ENCODE results near the gene SLC25A22. TPM values are rescaled to one million over a fixed set of nuclear protein-coding genes. Genes with fewer than 3 reads are reported as not detected.
A peak's percentile ranks its signal among the peaks of the same experiment; 100 is the strongest.

Gene SLC25A22
- total RNA-seq, 1 experiment from 2014 or later = 11.1 TPM

DNA sequence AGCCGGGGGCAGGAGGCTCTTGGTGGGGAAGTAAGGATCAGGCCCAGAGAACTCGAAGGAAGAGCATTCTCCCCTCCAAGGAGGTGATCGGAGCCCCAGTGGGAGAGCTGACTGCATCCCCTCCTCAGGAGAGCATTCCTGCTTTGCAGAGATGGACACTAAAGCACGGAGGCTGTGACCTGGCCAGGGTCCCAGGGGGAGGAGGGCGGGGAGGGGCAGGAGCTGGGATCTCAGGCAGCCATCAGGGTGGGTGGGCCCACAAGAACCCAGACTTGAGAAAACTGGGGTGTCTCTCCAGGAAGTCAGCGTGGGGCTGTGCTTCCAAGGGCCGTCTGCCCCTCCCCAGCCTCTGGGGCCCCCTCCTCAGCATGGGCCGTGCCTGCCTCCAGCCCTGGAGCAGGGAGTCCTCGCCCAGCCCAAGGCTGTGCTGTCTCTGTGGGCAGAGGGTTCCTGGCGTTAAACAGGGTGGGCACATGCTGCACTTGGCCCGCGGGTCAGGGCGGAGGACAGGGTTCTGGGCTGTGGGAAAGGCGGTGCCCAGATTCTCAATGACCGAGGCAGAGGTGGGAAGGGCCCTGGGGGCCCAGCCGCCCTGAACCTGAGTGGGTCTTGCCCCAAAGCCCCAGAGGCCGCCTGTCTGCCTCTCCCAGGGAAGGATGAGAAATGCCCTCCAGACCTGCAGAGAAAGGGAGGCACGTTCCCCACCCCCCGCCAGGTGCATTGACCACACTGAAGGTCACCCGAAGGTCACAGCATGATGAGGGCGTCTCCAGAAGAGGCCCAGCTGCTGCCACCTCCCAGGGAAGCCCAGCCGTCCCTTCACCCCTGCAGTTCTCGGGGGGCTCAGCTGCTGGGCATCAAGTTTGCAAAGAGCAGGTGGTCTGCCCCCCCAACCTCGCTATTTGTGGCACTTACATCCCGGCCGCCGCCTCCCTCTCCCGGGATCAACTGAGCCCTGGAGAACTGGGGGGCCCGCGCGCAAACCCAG lies 8.8 kb downstream of the SLC25A22 start:
- H3K27ac ChIP-seq = no peak overlapping the region
- no peak for DNase-seq (ENCODE audit: low read depth in 1 of 2, low spot score in 2 of 2)
- no peaks in the 10 kb centered on the region for H3K9me3 ChIP-seq (replicated peaks)
- no peaks in the 10 kb centered on the region for H3K27me3 ChIP-seq (replicated peaks)
- no peaks in the 10 kb centered on the region for H3K36me3 ChIP-seq
- H3K4me1 ChIP-seq (replicated peaks) = no peaks in the 10 kb centered on the region
- no peak overlapping the region for H3K4me3 ChIP-seq

DNA sequence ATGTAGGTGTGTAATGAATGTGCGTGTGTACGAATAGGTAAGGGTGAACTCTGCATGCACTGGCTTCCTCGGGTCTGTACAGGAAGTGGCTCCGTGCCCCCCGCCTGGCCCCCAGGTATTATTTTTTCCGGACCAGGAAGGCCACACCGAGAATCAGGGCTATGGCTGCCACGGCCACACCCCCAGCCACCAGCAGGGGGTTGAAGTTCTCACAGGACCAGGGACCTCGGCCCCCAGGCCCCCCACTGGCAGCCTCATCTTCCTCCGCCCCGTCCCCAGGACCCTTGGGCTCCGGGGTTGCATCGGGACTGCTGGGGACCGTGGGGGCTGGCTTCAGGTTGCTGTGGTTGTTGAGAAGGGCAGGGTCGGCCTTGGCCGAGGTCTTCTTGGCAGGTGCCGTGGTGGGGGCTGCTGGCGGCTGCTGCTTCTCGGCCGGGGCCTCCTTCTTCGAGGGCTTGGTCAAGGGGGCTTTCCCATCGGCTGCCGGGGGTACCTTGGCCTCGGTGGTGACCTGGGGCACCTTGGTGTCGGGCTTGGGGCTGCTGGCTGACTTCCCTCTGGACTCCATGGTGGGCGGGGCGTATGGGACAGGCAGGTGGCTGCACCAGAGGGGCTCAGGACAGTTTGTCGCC lies 10.0 kb downstream of the SLC25A22 start:
- Histone ChIP-seq H3K9me3 (replicated peaks) (no peaks in the 10 kb centered on the region), H3K27me3 (replicated peaks) (no peaks in the 10 kb centered on the region), H3K36me3 (no peaks in the 10 kb centered on the region), H3K4me3 (no peak overlapping the region), H3K4me1 (replicated peaks) (no peaks in the 10 kb centered on the region), H3K27ac (no peak overlapping the region)
- no peak for DNase-seq (ENCODE audit: low read depth in 1 of 2, low spot score in 2 of 2)

DNA sequence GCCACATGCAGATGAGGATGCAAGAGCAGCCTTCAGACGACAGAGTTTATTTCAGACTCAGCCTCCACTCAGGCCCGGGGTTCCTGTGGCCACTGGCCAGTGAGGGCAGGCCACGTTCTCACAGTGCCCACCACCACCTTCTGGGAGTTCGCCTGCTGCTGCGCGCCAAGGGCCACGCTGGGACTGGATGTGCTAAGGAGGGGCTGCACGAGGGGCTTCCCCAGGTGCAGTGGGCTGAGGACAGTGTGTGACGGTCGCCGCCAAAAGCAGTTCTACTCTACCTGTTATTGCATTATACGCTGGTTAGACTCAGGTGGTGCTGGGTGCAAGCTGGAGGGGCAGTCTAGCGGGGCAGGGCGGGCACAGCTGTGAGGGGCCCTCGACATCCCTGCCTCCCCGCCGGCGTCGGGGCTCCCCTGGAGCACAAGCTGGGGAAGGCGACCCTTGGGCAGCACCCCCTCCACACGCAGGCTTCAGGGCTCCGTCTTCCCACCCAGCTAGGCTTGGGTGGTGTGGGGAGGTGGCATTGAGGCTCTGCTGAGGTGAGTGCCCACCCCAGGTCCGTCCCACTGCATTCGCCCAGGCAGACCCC lies 10.9 kb downstream of the SLC25A22 start:
- no peaks in the 10 kb centered on the region for H3K36me3 ChIP-seq
- DNase-seq (ENCODE audit: low read depth in 1 of 2, low spot score in 2 of 2) = no peak

DNA sequence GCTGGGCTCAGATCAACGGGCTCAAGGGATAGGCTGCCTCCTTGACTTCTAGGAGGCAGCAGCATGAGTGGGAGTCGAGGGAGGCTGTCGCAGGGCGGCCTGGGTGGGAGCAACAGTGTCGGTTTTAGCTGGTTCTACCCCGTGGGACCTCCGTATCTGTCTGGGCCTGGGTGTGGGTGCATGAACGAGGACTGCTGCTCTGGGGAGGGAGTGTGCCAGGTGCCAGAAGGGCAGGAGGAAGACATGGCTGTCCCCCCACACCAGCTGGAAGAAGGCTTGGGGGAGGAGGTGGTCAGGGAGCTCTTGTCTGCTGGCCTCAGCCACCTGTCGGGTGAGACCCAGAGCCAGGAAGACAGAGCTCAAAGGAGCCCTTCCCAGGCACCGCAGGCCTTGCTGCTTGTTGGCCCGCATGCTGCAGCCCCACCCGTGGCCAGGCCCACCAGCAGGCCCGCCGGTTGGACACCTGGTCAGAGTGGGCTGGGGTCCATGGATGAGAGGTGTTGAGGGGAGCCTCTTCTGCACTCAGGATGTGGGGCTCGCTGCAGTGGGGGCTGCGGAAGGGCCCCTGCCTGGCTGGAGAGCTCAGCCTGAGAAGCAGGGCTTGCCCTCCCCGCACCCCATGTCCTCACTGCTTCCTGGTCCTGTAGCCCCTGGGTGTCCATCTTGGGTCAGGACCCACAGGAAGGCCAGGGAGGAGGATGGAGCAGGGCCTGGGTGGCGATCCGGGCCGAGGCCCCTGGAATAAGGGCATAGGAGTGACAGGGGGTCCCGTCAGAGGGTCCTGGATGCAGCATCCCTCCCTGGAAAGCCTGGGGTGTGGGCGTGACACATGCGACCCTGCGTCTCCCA lies 11.6 kb downstream of the SLC25A22 start:
- no peak for DNase-seq (ENCODE audit: low read depth in 1 of 2, low spot score in 2 of 2)
- Histone ChIP-seq H3K4me3 (no peak overlapping the region), H3K27me3 (replicated peaks) (no peaks in the 10 kb centered on the region), H3K36me3 (no peaks in the 10 kb centered on the region), H3K4me1 (replicated peaks) (no peaks in the 10 kb centered on the region), H3K27ac (no peak overlapping the region), H3K9me3 (replicated peaks) (no peaks in the 10 kb centered on the region)

More for the DNA sequence above, 10.9 kb downstream of the SLC25A22 start:
- Histone ChIP-seq H3K4me1 (replicated peaks) (no peaks in the 10 kb centered on the region), H3K27me3 (replicated peaks) (no peaks in the 10 kb centered on the region), H3K9me3 (replicated peaks) (no peaks in the 10 kb centered on the region), H3K4me3 (no peak overlapping the region), H3K27ac (no peak overlapping the region)

DNA sequence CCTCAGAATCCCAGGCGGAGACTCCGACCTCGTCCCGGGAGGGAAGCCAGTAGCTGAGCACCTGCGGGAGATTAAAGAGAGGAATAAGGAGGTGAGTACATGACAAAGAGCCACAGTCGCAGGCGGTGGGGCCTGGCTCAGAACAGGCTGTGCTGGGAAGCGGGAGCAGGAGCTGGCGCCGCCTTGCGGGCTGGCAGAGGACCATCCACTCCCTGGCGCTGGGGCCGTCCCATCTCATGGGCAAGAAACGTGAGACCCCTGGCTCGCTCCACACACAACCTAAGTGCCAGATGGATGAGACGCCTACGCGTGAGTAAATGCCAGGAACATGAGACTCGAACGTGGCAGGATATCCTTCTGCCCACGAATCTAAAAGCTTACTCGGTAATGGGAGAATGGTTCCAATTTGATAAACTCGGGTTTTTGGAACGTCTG lies 14.5 kb downstream of the SLC25A22 start:
- Histone ChIP-seq H3K36me3 (0 out of 2 replicates have a peak, but pooled peaks cover 3% of the 10 kb centered on the region), H3K27ac (no peak overlapping the region), H3K4me3 (no peak overlapping the region), H3K27me3 (replicated peaks) (no peaks in the 10 kb centered on the region), H3K9me3 (replicated peaks) (no peaks in the 10 kb centered on the region), H3K4me1 (replicated peaks) (no peaks in the 10 kb centered on the region)
- no peak for DNase-seq (ENCODE audit: low read depth in 1 of 2, low spot score in 2 of 2)

DNA sequence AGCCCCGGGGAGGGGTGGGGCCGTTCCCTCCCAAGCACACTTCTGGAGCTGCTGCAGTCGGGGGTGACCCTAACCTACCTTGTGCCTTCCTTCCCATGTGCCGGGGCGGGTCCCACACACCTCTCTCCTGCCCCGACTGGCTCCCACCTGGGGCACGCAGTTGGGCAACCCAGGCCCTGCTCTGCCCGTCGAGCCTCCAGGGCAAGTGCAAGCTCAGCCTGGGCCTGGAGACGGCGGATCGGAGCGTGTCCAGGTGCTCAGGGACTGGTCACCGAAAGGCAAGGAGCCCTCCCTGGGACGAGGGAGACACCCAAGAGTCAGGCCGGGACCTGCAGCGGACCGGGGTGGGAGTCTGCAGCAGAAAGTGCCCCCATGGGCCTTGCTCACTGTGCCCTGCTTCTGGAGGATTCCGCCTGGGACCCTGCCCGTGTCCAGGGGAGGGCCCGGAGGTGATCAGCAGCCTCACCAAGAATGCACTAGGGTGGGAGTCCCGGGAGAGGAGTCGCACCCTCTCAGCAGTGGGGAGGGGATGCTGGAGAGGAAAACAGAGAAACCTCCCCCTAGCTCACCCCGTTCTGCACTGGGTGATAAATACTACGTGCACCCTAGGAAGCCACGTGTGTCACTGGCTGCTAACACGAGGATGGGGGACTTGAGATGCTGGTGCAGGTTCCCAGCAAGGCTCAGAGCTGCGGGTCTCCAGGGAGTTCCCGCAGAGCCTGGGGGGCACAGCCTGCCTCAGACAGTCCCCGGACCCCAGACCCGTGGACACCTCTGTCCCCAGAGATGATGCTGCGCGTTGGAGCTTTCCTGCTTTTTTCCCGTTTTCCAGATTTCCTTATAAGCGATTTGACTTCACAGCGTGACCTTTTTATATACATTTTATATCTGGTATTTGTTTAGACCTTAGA lies 15.6 kb downstream of the SLC25A22 start:
- peaks cover 5% of the 10 kb centered on the region for H3K4me1 ChIP-seq (replicated peaks)
- H3K9me3 ChIP-seq (replicated peaks) = no peaks in the 10 kb centered on the region
- H3K27ac ChIP-seq = no peak overlapping the region
- H3K4me3 ChIP-seq = no peak overlapping the region
- DNase-seq (ENCODE audit: low read depth in 1 of 2, low spot score in 2 of 2) = no peak
- no peaks in the 10 kb centered on the region for H3K27me3 ChIP-seq (replicated peaks)
- H3K36me3 ChIP-seq = peaks cover 3% of the 10 kb centered on the region; the same call in 1 of the 2 replicates

DNA sequence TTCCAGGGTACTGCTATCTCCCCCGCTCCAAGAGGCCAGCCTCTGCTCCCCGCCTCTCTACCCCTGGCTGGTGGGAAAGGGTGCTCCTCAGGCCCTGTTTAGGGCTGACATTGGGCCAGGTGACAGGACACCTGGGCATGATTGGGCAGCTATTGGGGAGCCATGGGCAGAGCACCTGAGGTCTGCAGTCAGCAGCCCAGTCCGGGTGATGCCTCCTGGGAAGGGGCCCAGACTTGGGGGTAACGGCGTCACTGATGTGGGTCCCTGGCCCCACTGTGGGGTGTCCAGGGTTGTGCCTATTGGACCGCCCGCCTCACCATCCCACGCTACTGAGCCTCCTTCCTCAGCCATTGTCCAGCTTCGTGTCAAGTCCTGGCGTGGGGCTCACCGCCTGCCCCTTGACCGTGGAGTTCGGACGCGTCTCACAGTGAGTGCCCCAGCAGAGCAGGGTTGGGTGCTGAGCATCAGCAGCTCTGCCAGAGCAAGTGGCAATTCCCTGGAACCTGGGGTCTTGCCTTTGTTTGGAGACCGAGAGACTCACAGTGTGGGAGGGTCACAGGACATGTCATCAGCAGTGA lies 18.0 kb downstream of the SLC25A22 start:
- Histone ChIP-seq H3K4me3 (no peak overlapping the region), H3K27ac (no peak overlapping the region), H3K36me3 (peaks cover 3% of the 10 kb centered on the region; the same call in 1 of the 2 replicates), H3K9me3 (replicated peaks) (no peaks in the 10 kb centered on the region), H3K27me3 (replicated peaks) (no peaks in the 10 kb centered on the region), H3K4me1 (replicated peaks) (peaks cover 9% of the 10 kb centered on the region)
- no peak for DNase-seq (ENCODE audit: low read depth in 1 of 2, low spot score in 2 of 2)

DNA sequence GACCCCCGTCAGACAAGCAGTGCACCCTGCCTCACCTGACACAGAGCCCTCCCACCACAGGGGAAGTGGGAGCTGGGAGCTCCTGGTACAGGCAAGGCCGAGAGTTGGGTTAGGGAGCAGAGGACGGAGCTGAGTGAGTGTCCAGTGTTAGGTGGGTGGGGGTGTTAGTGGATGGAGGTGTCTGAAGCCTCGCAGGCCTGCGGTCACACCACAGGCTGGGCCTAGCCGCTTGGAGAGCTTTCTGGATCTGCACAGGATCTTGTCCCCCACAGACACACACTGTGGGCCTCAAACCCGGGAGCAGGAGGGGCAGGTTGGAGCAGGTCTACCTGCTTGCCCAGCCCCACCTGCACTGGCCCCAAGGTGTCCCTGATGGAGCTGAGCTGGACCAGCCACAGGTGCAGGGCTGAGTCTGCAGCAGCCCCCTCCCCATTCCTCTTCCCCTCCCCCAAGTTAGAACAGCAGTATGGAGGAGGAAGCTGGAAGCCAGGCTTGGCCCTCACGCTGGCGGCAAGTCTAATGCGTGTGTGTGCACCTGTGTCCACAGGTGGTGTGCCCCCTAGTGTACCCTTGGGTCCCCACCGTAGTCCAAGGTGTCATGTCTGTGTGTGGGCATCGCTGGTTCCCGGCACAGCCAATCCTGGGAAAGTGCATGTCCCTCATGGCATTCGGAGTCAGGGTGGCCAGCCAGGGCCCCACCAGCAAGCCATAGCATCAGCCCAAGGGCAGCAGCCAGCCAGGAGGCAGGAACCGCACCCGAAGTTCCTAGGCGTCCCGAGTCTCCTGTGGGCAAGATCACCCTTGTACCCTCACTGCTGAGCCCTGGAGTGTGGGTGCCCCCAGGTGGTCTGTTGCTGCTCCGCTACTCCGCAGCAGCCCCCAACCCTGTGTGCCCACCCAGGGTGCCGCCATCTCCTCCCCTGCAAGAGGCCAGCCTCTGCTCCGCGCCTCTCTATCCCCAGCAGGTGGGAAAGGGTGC lies 18.8 kb downstream of the SLC25A22 start:
- Histone ChIP-seq H3K4me1 (replicated peaks) (peaks cover 9% of the 10 kb centered on the region), H3K9me3 (replicated peaks) (no peaks in the 10 kb centered on the region), H3K4me3 (no peak overlapping the region), H3K27me3 (replicated peaks) (no peaks in the 10 kb centered on the region), H3K36me3 (peaks cover 3% of the 10 kb centered on the region; the same call in 1 of the 2 replicates), H3K27ac (no peak overlapping the region)
- no peak for DNase-seq (ENCODE audit: low read depth in 1 of 2, low spot score in 2 of 2)

DNA sequence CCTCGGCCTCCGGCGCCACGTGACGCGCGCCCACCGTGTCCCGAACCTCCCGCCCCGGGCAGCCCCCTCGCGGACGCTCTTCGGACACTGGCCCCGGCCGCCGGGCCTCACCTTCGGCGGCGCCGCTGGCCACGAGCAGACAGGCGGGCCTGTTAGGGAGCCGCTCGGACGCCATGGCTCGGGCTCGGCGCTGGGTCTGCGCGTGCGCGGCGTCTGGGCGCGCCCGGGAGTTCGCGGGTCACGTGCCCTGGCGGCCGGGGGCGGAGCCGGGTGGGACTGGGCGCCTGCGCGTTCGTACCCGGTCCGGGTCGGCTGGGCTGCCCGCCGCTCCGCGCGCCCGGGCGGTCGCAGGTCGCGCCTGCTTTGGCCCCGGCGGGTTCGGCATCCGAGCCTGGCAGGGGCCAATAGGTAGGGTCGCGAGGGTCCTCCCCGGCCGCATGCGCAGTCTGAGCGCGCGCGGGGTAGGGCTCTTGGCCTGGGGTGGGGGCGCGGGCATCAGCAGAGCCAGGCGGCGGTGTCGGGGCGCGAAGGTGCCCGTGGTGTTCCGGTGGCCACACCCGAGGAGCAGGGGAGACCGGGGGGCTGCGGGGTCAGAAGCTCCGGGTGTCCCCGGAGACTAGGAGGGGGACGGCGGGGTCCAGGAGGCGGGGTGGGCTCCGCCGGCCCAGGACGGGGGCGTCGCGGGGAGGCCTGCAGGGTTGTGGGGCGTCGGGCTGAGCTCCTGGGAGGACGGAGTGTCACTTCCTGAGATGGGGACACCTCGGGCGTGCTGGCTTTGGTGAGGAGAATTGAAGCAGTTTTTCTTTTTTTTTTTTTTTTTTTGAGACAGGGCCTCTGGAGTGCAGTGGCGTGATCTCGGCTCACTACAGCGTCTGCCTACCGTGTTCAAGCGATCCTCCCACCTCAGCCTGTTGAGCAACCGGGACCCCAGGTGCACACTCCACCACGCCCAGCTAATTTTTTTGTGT lies 20.5 kb downstream of the SLC25A22 start, which contains the start of gene GATD1:
Gene GATD1 (minus strand): TSS at position 200 of the 968 bp plus-strand sequence. CDS start 25 bp downstream, at position 175.
- peak; percentile 54 to 81 for DNase-seq (ENCODE audit: low read depth in 1 of 2, low spot score in 2 of 2)
- H3K9me3 ChIP-seq (replicated peaks) = no peaks in the 10 kb centered on the region
- peak within 1 kb of the TSS; percentile 68 for H3K27ac ChIP-seq
- peaks cover 6% of the 10 kb centered on the region for H3K36me3 ChIP-seq
- H3K4me1 ChIP-seq (replicated peaks) = peaks cover 9% of the 10 kb centered on the region
- no peaks in the 10 kb centered on the region for H3K27me3 ChIP-seq (replicated peaks)
- peak within 1 kb of the TSS; percentile 87 for H3K4me3 ChIP-seq

DNA sequence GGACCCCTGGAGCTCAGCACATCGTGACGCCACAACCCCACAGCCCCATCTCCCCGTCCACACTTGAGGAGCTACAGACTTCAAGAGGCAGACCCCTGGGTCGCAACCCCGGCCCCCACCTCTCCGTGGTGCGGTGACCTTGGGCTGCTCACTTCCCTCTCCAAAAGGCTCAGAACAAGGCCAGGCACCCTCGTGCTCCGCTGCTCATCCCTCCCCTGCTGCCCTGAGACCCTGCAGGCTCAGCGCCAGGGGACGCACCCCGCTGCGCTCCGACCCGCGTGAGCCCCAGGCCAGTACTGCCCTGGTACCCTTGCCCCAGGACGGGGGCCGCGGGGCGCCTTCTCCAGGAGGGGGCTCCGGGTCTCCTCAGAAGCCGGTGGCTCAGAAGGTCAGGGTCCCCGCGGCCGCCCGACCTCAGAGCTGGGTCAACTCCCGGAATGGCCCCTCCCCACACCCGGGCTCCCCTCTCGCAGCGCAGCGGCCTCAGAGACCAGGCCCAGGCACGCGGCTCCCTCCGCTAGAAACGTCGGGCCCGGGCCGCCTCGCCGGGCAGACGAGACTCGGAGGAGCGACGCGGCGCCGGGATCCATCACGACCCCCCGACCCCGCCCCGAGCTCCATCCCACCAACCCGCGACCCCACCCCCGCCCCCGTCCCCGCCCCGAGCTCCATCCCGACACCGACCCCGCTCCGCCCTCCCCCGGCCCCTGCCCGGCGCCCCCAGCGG lies 21.4 kb downstream of the SLC25A22 start:
- Histone ChIP-seq H3K9me3 (replicated peaks) (no peaks in the 10 kb centered on the region), H3K27ac (peak overlapping the region; percentile 68), H3K4me1 (replicated peaks) (peaks cover 9% of the 10 kb centered on the region), H3K36me3 (peaks cover 6% of the 10 kb centered on the region), H3K27me3 (replicated peaks) (no peaks in the 10 kb centered on the region), H3K4me3 (peak overlapping the region; percentile 87)
- DNase-seq (ENCODE audit: low read depth in 1 of 2, low spot score in 2 of 2) = no peak
